GM18867 (cell line): ENCODE measurements around the gene FGA.

Experiments used
- ATAC-seq: cut with Tn5 transposase; IDR thresholded peaks from one replicate; pipeline ENCODE4 v1.9.1; 2021; ENCODE audit warnings: mild to moderate bottlenecking, moderate library complexity; ENCODE audit not compliant: unreplicated experiment

The FGA gene

DNA sequence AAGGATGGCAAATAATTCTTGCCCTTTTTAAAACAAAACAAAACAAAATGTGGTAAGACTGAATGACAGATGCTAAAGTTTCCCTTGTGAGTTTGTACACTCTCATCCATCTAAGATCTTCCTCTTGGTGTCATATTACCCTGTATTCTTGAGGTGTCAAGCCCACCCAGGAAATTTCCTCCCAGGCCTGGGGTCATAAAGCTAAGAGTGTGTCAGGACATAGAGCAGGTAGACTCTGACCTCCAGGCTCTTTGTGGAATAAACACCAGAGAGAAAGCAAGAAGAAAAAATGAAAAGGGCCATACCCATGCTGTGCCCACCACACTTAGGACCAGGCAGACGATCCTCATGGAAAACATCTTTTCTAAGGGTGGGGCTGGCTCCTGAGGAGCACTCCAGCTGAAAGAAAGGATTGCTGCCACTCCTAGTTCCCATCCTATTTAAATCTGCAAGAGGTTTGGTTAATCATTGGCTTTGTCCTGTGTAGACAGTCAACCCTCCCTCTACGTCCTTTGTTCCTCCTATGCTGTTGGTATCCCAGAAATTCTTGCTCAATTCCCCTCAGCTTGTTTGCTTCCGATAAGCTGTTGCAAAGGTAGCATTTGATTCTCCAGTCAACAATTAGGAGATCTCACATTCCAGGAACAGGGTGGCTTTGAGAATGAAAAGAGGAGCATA is at the start of gene FGA:
TSS of gene FGA (minus strand) at position 414 of the 678 bp plus-strand sequence. CDS start at position 359, 55 bp downstream.
- ATAC-seq = no peak

DNA sequence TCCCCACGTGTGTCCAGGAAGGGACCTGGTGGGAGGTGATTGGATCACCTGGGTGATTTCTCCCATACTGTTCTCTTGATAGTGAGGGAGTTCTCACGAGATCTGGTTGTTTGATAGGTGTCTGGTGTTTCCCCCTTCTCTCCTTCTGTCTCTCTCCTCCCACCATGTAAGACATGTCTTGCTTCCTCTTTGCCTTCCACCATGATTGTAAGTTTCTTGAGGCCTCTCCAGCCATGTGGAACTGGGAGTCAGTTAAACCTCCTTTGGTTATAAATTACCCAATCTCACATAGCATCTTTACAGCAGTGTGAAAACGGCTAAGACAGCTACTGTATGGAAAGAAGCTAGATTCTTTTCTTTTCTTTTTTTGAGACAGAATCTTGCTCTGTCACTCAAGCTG is 43.5 kb upstream of the FGA start:
- ATAC-seq = no peak

DNA sequence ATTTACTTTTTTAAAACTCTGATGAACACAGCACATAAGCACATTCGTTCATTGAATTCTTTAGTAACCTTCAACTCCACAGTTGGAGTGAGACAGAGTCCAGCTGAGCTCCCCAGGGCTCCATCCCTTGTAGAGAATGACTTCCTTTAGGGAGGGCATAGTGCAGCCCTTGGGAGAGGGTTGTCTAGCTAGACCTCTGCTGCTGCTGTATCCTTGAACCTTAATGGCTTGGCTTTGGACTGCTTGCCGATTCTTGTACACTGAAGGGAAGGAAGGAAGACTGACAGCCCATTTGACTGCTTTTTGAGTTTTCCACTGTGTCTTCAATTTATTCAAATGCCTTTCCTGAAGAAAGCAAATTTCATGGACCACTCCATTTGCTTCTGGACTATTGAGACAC is 41.3 kb upstream of the FGA start:
- no peak for ATAC-seq

DNA sequence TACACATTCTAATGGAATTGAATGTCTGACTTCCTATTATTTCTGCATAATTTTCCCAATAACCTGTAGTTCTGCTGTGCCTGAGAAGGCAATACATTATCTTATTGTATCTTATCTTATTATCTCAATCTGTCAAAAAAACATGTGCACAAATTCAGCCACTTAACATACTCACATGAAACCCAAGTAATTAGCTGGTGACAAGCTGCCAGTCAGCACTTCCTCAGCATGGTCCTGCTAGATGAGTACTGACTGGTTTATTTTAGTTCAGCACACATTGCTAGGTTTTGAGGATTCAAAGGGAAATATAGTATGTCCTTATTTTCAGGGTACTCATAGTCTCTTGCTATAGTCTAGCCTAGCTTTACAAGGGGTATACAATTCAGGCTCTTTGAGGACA is 39.8 kb upstream of the FGA start:
- ATAC-seq = no peak

DNA sequence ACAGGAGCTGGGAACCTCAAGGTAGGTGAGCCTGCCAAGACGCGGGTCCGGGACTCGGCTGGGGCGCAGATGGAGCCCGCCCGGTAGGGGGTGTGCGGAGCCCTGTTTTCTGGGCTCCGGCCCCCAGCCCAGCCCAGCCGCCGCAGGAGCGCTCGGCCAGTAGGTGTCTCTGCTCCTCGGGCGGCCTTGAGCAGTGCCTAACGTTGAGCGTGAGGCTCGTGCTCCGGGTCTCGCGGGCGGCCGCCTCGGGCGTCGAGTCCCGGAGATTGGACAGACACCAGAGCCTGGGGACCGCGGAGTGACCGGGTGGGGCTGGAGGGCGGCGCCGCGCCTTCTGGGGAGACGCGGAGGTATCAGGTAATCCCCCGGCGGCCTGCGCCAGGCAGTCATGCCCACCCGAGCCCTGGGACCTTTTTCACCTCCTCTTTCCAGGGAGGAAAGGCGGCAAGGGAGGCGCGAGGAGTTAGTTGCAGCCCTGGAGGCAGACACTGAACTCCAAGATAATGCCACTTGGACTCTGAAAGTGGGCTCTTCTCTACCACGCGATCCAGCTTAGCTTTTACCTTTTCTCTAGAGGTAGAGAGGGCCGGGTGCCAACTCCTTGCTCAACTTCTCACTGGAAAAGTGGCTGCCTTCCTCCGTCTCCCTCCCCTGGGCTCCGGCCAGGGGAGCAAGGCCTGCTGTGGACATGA is 36.4 kb upstream of the FGA start:
- peak; percentile 97 for ATAC-seq

DNA sequence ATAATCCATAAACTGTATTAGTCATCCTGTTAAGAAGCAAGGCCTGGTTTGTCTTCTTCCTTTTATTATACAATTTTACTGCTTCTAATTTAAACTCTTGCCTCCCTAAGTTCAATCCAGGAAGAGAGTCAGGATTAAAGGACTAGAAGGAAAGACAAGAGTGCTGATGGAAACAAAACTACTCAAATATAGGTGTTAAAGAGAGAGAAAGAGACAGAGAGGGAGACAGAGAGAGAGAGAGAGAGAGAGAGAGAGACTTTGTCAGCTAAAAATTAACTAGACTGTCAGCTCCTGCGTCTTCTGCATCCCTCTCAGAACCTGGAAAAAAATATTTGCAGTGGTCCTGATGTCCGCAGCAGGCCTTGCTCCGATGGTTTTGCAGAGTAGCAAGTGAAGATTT is 35.4 kb upstream of the FGA start:
- ATAC-seq = no peak

DNA sequence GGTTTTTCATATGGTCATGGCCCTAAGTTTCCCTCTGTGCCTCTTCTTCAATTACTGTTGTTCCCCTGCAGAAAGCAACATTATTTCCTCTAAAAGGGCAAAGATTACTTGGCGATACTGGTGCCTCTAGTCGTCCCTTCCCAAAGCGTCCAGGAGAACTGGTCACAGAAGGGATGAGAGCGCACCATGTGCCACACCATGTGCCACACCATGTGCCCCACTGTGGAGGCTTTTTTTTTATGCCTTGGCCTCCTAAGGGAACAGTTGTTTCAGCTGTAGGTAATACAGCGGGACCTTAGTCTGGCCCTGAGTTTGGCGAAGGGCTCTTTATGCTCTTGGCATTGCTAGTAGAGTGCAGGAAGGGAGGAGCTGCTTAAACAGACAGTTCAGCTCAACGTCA is 33.5 kb upstream of the FGA start:
- no peak for ATAC-seq

DNA sequence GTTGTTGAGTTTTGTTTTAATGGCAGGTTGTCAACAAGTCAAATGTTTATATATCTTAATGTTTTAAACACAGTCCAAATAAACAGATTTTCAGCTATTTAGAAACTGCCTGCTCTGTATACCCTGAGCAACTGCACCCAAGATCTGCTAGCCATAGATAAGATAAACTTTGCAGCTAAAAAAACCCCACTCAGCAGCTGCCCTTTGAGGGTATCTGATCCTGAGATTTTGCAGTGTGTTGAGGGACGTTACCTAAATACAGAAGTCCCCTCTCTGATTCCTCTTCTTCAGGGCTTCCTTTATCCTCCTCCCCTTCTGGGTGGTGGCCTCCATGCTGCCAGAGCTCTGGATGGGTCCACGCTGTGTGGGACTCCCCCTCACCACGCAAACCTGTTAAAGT is 32.9 kb upstream of the FGA start:
- ATAC-seq = no peak

DNA sequence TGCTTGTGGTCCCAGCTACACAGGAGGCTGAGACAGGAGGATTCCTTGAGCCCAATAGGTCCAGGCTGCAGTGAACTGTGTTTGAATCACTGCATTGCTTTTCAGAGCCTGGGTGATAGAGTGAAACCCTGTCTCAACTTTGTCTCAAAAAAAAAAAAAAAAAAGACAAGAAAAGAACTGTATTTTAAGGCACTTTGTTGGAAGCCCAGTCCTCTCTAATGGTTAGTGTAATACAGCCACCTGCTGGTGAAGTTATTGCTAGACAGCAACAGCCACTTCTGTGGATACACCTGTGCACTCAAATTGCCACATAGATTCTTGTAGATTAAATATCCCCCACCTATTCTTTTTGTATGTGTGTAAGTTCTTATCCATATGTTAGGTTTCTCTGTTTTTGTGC is 32.1 kb upstream of the FGA start:
- ATAC-seq = peak; percentile 53

DNA sequence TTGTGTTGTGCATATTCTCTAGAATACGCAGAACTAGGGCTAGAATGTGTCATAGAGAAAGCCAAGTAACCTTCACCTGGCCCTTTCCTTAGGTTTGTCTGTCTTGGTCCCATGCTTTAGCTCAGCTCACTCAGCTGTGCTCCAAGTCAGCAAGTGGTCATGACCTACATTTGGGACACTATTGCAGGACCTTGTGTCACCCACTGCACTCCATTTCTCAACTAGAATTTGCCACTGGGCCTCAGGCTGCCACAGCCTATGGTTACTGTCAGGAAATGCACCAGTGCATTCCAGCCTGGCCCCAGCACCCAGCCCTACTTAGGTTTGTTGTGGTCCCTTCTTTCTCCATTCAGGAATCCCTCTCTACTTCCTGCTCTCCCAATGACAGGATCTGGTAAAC is 29.6 kb upstream of the FGA start:
- no peak for ATAC-seq

DNA sequence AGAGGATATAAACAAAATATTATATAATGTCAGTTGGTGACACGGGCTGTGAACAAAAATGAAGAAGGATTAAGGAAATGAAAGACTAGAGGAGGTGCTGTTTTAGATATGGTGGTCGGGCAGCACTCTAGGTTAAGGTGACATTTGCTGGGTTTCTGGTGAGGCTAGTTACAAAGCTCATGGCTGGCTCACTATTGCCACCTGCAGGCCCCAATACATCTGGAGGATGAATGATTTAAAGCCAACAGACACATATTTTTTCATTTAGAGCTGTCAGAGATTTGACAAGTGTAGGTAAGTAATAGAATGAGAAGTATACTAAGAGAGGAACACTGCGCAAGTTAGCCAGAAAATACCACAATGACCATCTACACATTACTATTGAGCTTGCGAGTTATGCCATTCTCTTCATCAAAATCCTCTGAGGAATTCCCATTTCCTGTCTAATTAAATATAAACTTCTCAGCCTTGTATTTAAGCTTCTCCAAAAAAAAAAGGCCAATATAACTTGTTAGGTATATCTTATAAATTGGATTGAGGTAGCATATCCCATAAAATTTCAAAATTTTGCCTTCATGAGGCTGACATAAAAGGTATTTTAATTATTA is 28.3 kb upstream of the FGA start:
- ATAC-seq = peak; percentile 66

DNA sequence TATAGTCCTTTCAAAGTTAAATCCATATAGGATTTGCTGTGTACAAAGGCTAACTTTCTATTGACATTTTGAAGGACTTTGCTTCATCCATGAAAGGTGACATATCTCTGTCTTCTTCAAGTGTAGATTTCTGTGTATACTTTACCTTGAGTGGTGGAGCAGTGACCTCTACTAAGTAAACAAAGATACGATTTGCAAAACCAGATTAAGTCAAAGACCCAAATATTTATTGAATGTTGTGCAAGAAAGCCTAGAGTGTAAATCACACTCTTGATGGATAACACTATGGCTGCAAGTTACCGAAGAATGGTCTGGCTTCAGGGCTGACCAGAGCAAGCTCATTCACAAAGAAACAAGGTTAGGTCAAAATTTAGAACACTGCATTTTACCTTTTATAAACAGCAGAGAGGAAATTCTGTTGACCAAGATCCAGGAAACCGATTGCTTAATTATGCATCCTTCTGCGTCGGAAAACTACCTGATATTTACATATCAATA is 27.3 kb upstream of the FGA start:
- ATAC-seq = no peak

DNA sequence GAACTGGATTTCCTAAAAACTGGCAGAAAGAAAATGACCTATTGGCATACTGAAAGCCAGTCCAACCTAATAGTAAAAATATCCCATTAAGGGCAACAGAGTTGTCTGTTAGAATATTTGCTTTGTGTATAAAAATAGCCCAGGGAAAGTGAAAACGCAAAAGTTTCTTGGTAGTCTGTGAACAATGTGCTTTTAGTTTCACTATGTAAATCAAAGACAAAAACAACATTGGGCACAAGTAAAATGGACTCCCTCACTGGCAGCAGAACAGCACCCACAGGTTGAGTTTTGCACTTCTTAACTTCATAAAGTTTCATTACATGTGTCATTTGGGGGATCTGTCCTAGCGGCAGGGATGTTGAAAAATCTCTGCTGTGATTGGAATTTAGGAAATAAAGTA is 26.2 kb upstream of the FGA start:
- peak; percentile 97 for ATAC-seq

DNA sequence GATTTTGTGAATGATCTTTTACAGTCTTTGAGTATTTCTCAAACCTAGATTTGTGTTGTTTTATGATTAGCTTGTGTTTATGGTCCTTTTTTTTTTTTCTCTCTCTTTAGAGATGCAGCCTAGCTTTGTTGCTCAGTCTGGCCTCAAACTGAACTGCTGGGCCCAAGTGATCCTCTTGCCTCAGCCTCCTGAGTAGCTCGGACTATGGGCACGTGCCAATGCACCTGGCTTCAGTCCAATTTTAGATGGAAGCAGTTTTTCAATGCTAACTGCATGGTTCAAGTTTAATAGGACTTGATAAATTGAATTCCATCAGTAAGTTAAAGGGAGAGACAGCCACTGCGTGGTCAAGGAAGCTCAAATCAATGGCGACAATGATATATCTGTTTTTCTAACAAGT is 25.7 kb upstream of the FGA start:
- peak; percentile 2 for ATAC-seq

DNA sequence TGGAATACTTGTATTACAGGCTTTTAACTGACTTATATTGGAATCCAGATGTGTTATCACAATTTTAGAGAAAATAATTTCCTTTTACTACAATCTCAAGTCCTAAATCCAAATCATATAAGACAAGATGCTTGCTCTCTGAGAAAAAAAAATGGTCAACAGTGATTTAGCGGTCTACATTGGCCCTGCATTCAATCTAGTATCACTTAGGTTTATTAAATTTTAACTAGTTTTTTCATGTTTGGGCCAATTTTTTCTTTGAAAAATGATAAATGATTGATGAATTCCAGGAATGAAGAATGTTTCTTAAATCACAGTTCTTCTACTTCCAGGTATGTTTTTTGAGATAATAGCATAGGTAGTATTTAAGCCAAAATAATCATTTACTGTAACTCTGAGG is 24.7 kb upstream of the FGA start:
- no peak for ATAC-seq

DNA sequence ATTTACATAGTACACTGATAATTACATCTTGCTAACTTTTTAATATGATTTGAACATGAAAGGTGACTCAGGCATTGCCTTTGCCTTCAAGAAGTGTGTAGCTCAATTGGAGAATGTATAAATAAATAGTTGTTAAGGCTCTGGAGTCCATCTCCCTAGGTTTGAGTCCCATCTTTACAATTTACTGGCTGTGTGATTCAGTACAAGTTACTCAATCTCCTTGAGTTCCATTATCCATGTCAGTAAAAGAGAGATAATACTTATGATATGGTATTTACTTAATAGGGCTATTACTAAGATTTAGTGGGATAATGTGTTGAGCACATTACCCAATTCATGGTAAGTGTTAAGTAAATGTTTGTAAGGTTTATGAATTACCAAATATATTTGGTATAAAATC is 23.8 kb upstream of the FGA start:
- no peak for ATAC-seq

DNA sequence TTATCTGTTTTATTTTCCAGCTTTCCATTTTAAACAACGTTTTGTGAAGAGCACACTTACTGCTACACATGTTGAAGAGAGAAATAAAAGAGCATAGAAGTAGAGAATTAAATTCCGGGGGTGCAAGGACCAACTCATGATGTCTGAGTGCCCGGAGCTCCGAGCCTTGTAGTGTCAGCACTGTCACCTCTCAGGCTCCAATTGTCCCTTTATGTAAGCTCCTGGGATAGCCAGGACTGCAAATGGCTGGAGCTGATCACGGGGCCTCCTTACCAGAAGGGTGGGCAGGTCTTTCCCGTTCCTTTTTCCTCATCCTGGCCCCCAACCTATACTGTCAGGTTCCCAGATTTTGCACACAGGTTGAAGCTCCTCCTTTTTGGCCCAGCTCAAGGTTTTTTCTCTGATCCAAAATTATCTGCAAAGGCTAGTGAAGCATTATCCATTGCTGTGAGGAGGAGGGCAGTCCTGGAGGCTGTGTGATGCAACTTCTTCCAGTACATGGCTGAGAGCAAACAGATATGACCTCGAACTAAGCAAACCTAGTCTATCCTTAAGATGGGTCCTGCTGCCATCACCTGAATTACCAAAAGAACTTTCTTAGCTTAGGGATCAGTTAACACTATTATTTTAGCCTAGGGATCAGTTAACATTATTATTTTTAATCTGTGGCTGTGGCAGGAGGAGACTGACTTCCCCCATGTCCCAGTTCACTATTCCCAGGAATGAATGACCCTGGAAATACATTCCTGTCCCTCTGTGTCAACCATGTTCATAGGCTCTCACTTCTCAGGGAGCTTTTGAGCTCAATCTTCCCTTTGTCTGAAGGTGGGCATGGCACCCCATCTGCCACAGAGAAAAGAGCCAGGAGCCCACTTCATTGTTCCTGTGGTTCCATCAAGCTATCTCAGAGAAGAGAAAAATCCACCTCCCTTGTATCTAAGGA is 22.2 kb upstream of the FGA start, which contains the start of gene FGG:
TSS of gene FGG (minus strand) at position 185 of the 943 bp plus-strand sequence. CDS start at position 138, 47 bp downstream.
- no peak for ATAC-seq

DNA sequence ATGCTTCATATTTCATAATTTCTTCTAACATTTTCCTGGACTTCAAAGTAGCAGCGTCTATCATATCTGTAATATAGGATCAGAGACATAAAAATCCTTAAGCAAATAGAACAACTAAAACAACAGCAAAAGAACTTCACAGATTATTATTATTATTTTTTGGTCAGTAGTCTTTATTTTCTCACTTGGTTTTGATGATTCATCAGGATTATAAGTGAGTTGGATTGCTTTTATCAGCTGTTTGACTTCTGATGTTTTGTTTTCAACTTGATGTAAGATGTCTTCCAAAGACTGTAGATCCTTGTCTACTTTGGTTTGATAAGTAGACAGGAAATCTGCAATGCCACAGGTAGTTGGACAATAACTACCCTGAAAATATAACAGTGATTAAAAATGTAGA is 21.3 kb upstream of the FGA start:
- ATAC-seq = no peak

DNA sequence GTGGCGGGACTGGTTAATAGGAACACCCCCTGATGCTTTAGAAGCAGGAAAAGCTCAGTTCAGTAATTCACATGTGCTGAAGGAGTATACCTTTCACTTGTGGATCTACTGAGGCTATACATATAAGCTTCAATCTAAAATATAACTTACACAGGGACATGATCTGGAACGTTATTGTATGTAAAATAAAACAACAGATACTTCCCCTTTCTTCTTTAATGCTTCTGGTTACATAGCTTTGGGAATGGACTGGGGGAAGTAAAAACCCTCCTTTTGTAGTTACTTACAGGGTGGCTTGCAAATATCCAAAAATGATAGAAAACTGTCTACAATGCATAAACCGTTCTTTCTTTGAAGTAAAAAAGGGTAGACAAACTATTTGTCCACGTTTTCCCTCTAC is 20.0 kb upstream of the FGA start:
- no peak for ATAC-seq

DNA sequence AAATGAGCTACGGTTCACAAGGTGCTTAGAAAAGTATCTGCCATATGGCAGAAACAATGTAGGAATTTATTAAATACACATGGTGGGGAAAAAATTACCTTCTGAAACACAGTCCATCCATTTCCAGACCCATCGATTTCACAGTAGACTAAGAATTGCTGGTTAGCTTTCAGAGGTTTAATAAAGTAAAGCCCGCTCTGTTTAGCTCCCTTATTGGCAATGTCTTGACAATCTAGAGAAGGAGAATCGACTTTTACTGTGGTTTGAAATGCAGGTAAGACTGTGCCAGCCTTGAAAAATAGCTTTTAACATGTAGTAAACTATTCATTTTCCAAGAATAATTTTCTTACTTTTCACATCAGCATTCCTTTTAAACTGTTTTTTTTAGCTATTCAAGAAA is 19.0 kb upstream of the FGA start:
- ATAC-seq = no peak
